Endothelial cell of umbilical vein (primary cell): Measurements from ENCODE around the gene ZNF283. TPM values are rescaled to one million over a fixed set of nuclear protein-coding genes. Genes with fewer than 3 reads are reported as not detected.

Source experiments
- BruUV-seq: library from RNA; stranded (reverse); fragments of 400-500 nt; replicated peaks from 2 replicates; lab custom pipeline; 2021; lab: Mats Ljungman, UMichigan
- CTCF ChIA-PET: fragments of 300-600, 350-600 bp; sonication (Branson Sonifier 250); formaldehyde crosslinking; loops from one replicate; lab custom pipeline; 2021; ENCODE audit warnings: antibody characterized with exemption, inconsistent platforms; lab: Charles Lee
- POLR2A ChIA-PET: fragments of 300-600, 350-600 bp; sonication (Branson Sonifier 250); formaldehyde crosslinking; loops from one replicate; lab custom pipeline; 2021; ENCODE audit warnings: antibody characterized with exemption, inconsistent platforms; lab: Charles Lee
- DNase-seq: peaks from one replicate; pipeline ENCODE4 v3.0.0-alpha.2; 2011; ENCODE audit warnings: low read depth, low spot score
- FAIRE-seq: peaks from 2 replicates; lab custom pipeline; 2011; peaks lifted over from hg19 to GRCh38; lab: Jason Lieb, UNC
- H2AFZ ChIP-seq: 2 replicates; pipeline ENCODE4 v1.6.0; 2012; ENCODE audit warnings: low read depth, low read length, control low read depth, inconsistent platforms
- H3K27ac ChIP-seq: 2 replicates; pipeline ENCODE4 v1.5.1; 2011; ENCODE audit warnings: low read depth, mild to moderate bottlenecking, control low read depth, low read length, moderate library complexity; ENCODE audit not compliant: insufficient read depth
- H3K27me3 ChIP-seq, 2 experiments: 2 replicates each; pipeline versions ENCODE4 v1.6.0 to v1.6.1; 2011; ENCODE audit warnings: low read length in 2 of 2, mixed read lengths in 1 of 2; ENCODE audit not compliant: control insufficient read depth in 2 of 2, insufficient read depth in 2 of 2
- H3K36me3 ChIP-seq, 2 experiments: 2 replicates in 1 of 2; 3 replicates in 1 of 2; pipeline ENCODE4 v1.5.1; 2011; ENCODE audit warnings: low read length in 2 of 2, mild to moderate bottlenecking in 1 of 2, moderate library complexity in 1 of 2; ENCODE audit not compliant: control insufficient read depth in 2 of 2, insufficient read depth in 2 of 2; ENCODE audit errors: extremely low read depth in 1 of 2
- H3K4me1 ChIP-seq: 3 replicates; pipeline ENCODE4 v1.5.1; 2011; ENCODE audit warnings: mild to moderate bottlenecking, low read length; ENCODE audit not compliant: control insufficient read depth, insufficient read depth; ENCODE audit errors: extremely low read depth
- H3K4me2 ChIP-seq: 2 replicates; pipeline ENCODE4 v1.6.1; 2011; ENCODE audit warnings: low read length, control low read depth, mixed read lengths; ENCODE audit not compliant: insufficient read depth
- H3K4me3 ChIP-seq, 3 experiments: fragments of 200-600 bp in 1 of 3; sonication (generic), shearing (Covaris generic) in 1 of 3; replicated peaks in 1 of 3; 2 replicates each; pipeline ENCODE4 v1.5.1; 2011 to 2016; ENCODE audit warnings: control low read depth in 3 of 3, low read length in 3 of 3, mild to moderate bottlenecking in 2 of 3, inconsistent platforms in 1 of 3, low read depth in 1 of 3, moderate library complexity in 1 of 3; ENCODE audit not compliant: insufficient read depth in 1 of 3
- H3K79me2 ChIP-seq: 2 replicates; pipeline ENCODE4 v1.6.0; 2012; ENCODE audit warnings: low read length, inconsistent platforms; ENCODE audit not compliant: control insufficient read depth, insufficient read depth
- H3K9ac ChIP-seq: replicated peaks from 2 replicates; pipeline ENCODE3; 2011; ENCODE audit warnings: low read length, control low read depth; ENCODE audit not compliant: insufficient read depth; ENCODE audit errors: extremely low read depth
- H3K9me1 ChIP-seq: replicated peaks from 3 replicates; pipeline ENCODE4 v1.6.0; 2011; ENCODE audit warnings: mild to moderate bottlenecking, low read length; ENCODE audit not compliant: control insufficient read depth, insufficient read depth; ENCODE audit errors: extremely low read depth
- H3K9me3 ChIP-seq: replicated peaks from 2 replicates; pipeline ENCODE4 v1.5.1; 2012; ENCODE audit warnings: low read length, inconsistent platforms; ENCODE audit not compliant: control insufficient read depth, insufficient read depth
- H4K20me1 ChIP-seq: replicated peaks from 2 replicates; pipeline ENCODE3; 2011; ENCODE audit warnings: mild to moderate bottlenecking, low read length; ENCODE audit not compliant: control insufficient read depth, insufficient read depth; ENCODE audit errors: extremely low read depth
- FOS ChIP-seq: IDR thresholded peaks from 2 replicates; pipeline ENCODE4 v1.6.1; 2011; ENCODE audit warnings: mild to moderate bottlenecking, low read length, moderate library complexity, borderline replicate concordance; ENCODE audit not compliant: insufficient read depth
- GATA2 ChIP-seq: IDR thresholded peaks from 2 replicates; pipeline ENCODE4 v1.7.0; 2011; ENCODE audit warnings: low read depth, mild to moderate bottlenecking, moderate library complexity, mixed read lengths, low read length; ENCODE audit not compliant: insufficient read length, insufficient read depth
- JUN ChIP-seq: IDR thresholded peaks from 2 replicates; pipeline ENCODE4 v1.6.1; 2011; ENCODE audit warnings: borderline replicate concordance, low read depth; ENCODE audit not compliant: insufficient read length, insufficient read depth
- MYC ChIP-seq: IDR thresholded peaks from one replicate; pipeline ENCODE4 v1.6.1; 2011; ENCODE audit warnings: mild to moderate bottlenecking, low read depth, low read length
- POLR2A ChIP-seq: IDR thresholded peaks from 2 replicates; pipeline ENCODE4 v1.6.1; 2012; ENCODE audit warnings: low read depth, mild to moderate bottlenecking, control low read depth, low read length
- POLR2AphosphoS5 ChIP-seq: IDR thresholded peaks from 2 replicates; pipeline ENCODE4 v1.6.1; 2012; ENCODE audit warnings: low read depth, mild to moderate bottlenecking, control low read depth, low read length, moderate library complexity; ENCODE audit not compliant: insufficient read depth
- dilution Hi-C: fragments of 300-500 bp; cut with MboI; formaldehyde crosslinking; loops from one replicate; pipeline ENCODE4 v1.15.0; 2019; ENCODE audit warnings: low sequenced_read_pairs; ENCODE audit not compliant: extremely low pct_ligation_motif_present
- intact Hi-C: fragments of 100-400 bp; cut with micrococcal nuclease; formaldehyde crosslinking; loops from one replicate; pipeline ENCODE4 v1.10.0; 2022
- polyA plus RNA-seq, 4 experiments: library from polyadenylated mRNA; depleted of rRNA in 3 of 4; stranded (reverse) in 3 of 4; unstranded in 1 of 4; fragments of >200 nt; gene quantifications; 2 replicates each; pipeline versions ENCODE4 v1.2.1 to v1.2.3, GENCODE V29; 2011 to 2012; ENCODE audit warnings: missing spikeins in 1 of 4
- total RNA-seq: library from RNA; stranded (reverse); gene quantifications from 2 replicates; pipeline ENCODE4 v1.2.3, GENCODE V29; 2021
- TF ChIP-seq, protein P1 (sequence below), 2 donors: IDR thresholded peaks; 1 replicate in 1 of 2; 2 replicates in 1 of 2; pipeline ENCODE4 v1.5.1; 2011; ENCODE audit warnings: low read length in 2 of 2, mild to moderate bottlenecking in 2 of 2, moderate library complexity in 2 of 2, control low read depth in 1 of 2, inconsistent platforms in 1 of 2, low read depth in 1 of 2; ENCODE audit not compliant: insufficient read depth in 1 of 2; ENCODE audit errors: extremely low read depth in 1 of 2

Gene ZNF283
- total and polyA plus RNA-seq, 2 donors (not counting 3 experiments of a cell fraction or from before 2014, with no cell fraction given) = 1.9 to 10.7 TPM

DNA sequence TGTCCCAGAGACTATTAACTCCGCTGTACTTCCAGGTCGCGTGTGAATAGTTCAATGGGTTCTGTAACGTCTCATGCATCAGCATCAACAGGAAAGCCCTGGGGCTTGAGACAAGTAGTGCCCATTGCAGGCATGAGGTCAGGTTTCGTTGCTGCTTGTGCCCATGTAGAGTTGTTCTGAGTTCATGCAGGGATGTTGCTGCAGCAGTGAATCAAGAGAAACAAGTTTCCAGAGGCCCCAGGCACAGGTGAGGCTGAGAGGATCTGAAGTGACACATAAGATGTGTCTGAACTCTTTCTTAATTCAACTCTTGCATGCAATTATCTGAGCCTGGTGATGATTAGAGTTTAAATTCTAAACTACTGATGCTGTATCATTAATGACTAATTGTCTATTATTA is 8.6 kb upstream of the ZNF283 start:
- intact Hi-C loops (no loop called here), dilution Hi-C loops (no loop called here)
- Histone ChIP-seq H4K20me1 (no peaks in the 10 kb centered on the region), H3K9ac (no peak overlapping the region), H3K4me1 (no peaks in the 10 kb centered on the region), H3K9me3 (no peaks in the 10 kb centered on the region), H3K27me3 (peaks cover 9 to 21% of the 10 kb centered on the region in 2 experiments), H3K36me3 (no peaks in the 10 kb centered on the region), H3K4me3 (no peak overlapping the region), H3K79me2 (no peaks in the 10 kb centered on the region), H3K27ac (no peak overlapping the region), H2AFZ (no peak overlapping the region), H3K9me1 (no peaks in the 10 kb centered on the region), H3K4me2 (no peak overlapping the region)
- CTCF ChIA-PET = interaction anchor here (0.6 to 1.1 kb wide), 2 partner anchors 9 kb away, joined by 3 read pairs; partner anchors contain the start of gene ZNF283
- BruUV-seq = no TSS peak
- no peak for TF ChIP-seq GATA2
- TF ChIP-seq POLR2AphosphoS5 = no peak
- DNase-seq (no peak), FAIRE-seq (no peak)
- POLR2A ChIA-PET = no interaction called here

- Histone ChIP-seq H2AFZ (peak overlapping the region; percentile 91), H3K4me3 (peak overlapping the region; percentile 15 to 36 (median 18)), H3K27ac (no peak overlapping the region), H3K36me3 (no peaks in the 10 kb centered on the region), H3K79me2 (no peaks in the 10 kb centered on the region), H3K4me2 (peak overlapping the region; percentile 43), H3K9me1 (no peaks in the 10 kb centered on the region), H3K9ac (no peak overlapping the region), H3K4me1 (no peaks in the 10 kb centered on the region), H4K20me1 (no peaks in the 10 kb centered on the region), H3K27me3 (peaks cover 9 to 21% of the 10 kb centered on the region in 2 experiments), H3K9me3 (no peaks in the 10 kb centered on the region)
- CTCF ChIA-PET = interaction anchor here (0.9 to 1.6 kb wide), 3 partner anchors 11 to 75 kb away, joined by 4 to 7 read pairs (median 5); no protein-coding TSS in a partner anchor
- TF ChIP-seq, protein P1, sequence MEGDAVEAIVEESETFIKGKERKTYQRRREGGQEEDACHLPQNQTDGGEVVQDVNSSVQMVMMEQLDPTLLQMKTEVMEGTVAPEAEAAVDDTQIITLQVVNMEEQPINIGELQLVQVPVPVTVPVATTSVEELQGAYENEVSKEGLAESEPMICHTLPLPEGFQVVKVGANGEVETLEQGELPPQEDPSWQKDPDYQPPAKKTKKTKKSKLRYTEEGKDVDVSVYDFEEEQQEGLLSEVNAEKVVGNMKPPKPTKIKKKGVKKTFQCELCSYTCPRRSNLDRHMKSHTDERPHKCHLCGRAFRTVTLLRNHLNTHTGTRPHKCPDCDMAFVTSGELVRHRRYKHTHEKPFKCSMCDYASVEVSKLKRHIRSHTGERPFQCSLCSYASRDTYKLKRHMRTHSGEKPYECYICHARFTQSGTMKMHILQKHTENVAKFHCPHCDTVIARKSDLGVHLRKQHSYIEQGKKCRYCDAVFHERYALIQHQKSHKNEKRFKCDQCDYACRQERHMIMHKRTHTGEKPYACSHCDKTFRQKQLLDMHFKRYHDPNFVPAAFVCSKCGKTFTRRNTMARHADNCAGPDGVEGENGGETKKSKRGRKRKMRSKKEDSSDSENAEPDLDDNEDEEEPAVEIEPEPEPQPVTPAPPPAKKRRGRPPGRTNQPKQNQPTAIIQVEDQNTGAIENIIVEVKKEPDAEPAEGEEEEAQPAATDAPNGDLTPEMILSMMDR (IDR thresholded peaks at IDR 0.05; ENCODE audit: extremely low read depth in 1 of 2, insufficient read depth in 1 of 2, low read depth in 1 of 2, low read length in 2 of 2) = no peak
- TF ChIP-seq POLR2A (no peak), FOS (no peak), MYC (no peak), JUN (no peak)
- no peak for FAIRE-seq
- no TSS peak for BruUV-seq
- dilution Hi-C loops (no loop called here), intact Hi-C loops (loop anchor here (10.0 kb wide), 1 partner anchor 275 kb away; the partner anchor contains the start of gene ZNF224)
- DNase-seq = peak; percentile 20
- POLR2A ChIA-PET = no interaction called here
These were observed 6.8 kb upstream of the ZNF283 start for GRCh38 chr19:43820098-43820883.
